ENCODE results near the gene FYCO1. TPM values are rescaled to one million over a fixed set of nuclear protein-coding genes. Genes with fewer than 3 reads are reported as not detected.

Gene FYCO1
- total and polyA plus RNA-seq, 9 of the 15 experiments (the other 6 are each of a cell fraction or from before 2014, with no cell fraction given) = 2.1 to 13.8 (median 7.4) TPM

DNA sequence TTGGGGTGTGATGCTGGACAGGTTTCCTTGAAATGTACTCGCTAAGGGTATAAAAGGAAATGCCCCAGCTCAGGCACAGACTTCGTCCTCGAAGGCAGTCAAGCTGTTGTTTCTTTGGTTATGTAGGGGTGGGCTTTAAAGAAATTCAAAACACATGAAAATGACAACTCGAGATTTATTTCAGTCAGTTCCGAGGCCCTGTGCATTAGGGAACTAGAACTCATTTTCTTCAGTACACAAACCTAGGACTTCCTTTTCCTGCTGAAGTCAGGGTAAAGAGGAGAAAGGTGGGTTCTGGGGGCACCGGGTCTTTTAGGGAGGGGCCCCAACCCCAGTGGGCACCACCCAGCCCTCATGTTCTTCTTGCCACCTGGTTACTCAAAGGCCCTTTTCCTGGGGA lies 101.6 kb downstream of the FYCO1 start:
- Histone ChIP-seq H3K9ac (ENCODE audit: insufficient read depth in 1 of 2, low read depth in 2 of 2, low read length in 2 of 2) (no peak overlapping the region), H3K79me2 (ENCODE audit: control insufficient read depth, insufficient read depth, low read length) (no peaks in the 10 kb centered on the region), H3K4me1 (replicated peaks in 1 of 2; ENCODE audit: control insufficient read depth in 2 of 2, insufficient read depth in 2 of 2, low read length in 2 of 2) (no peaks in the 10 kb centered on the region; a peak in 1 of 5 replicates), H3K4me3 (no peak overlapping the region), H3K27ac (ENCODE audit: extremely low read depth, low read depth, low read length) (no peak overlapping the region), H3K36me3 (ENCODE audit: control insufficient read depth, insufficient read depth, low read length) (no peaks in the 10 kb centered on the region), H3K27me3 (ENCODE audit: control insufficient read depth in 2 of 2, insufficient read depth in 2 of 2, low read length in 2 of 2) (peaks cover 17 to 27% of the 10 kb centered on the region in 2 experiments), H4K20me1 (replicated peaks; ENCODE audit: control insufficient read depth, insufficient read depth, low read length) (no peaks in the 10 kb centered on the region), H3K4me2 (ENCODE audit: insufficient read depth, low read length) (no peak overlapping the region), H2AFZ (ENCODE audit: low read depth, low read length) (no peak overlapping the region), H3K9me3 (replicated peaks; ENCODE audit: control insufficient read depth, insufficient read depth, low read depth, low read length) (no peaks in the 10 kb centered on the region), H3K9me1 (ENCODE audit: control insufficient read depth, insufficient read depth, low read length) (no peaks in the 10 kb centered on the region)
- intact Hi-C loops (cut with micrococcal nuclease) = no loop called here
- FAIRE-seq (no peak), DNase-seq (ENCODE audit: extremely low read depth in 1 of 4, low spot score in 3 of 4) (no peak), ATAC-seq (no peak)
- ChIA-PET POLR2A (interaction anchor here (0.5 to 1.4 kb wide), 3 partner anchors 10 to 631 kb away, joined by 3 to 4 read pairs (median 3); no protein-coding TSS in a partner anchor), CTCF (ENCODE audit: low intra/inter-chr PET ratio) (no interaction called here)
- WGBS (ENCODE audit: insufficient coverage, low coverage, missing lambda C conversion rate) = 3% methylated on average over 6 of the region's 6 CpGs
- TF ChIP-seq NEUROD1 (IDR thresholded peaks at IDR 0.05; ENCODE audit: borderline replicate concordance, low read depth, low read length, partially characterized antibody) (no peak), ZC3H11A (IDR thresholded peaks at IDR 0.05; ENCODE audit: low read depth, low read length) (no peak)
- TF ChIP-seq, protein P1, sequence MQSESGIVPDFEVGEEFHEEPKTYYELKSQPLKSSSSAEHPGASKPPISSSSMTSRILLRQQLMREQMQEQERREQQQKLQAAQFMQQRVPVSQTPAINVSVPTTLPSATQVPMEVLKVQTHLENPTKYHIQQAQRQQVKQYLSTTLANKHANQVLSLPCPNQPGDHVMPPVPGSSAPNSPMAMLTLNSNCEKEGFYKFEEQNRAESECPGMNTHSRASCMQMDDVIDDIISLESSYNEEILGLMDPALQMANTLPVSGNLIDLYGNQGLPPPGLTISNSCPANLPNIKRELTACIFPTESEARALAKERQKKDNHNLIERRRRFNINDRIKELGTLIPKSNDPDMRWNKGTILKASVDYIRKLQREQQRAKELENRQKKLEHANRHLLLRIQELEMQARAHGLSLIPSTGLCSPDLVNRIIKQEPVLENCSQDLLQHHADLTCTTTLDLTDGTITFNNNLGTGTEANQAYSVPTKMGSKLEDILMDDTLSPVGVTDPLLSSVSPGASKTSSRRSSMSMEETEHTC (IDR thresholded peaks at IDR 0.05) = no peak
- BruUV-seq (replicated peaks) = no TSS peak
- in situ Hi-C loops (cut with MboI) = no loop called here

DNA sequence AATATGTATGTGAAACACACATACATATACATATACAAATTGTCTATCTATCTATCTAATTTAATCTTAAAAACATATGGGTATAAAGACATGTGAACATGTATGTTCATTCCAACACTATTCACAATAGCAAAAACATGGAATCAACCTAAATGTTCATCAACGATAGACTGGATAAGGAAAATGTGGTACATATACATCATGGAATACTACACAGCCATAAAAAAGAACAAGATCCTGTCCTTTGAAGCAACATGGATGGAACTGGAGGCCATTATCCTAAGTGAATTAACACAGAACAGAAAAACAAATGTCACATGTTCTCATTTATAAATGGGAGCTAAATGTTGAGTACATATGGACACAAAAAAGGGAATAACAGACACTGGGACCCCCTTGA lies 103.5 kb downstream of the FYCO1 start:
- BruUV-seq (replicated peaks) = no TSS peak
- intact Hi-C loops (cut with micrococcal nuclease) (no loop called here), in situ Hi-C loops (cut with MboI) (no loop called here)
- H3K9me1 ChIP-seq (ENCODE audit: control insufficient read depth, insufficient read depth, low read length) = no peaks in the 10 kb centered on the region
- 15% methylated on average over 1 of the region's 1 CpG for WGBS (ENCODE audit: insufficient coverage, low coverage, missing lambda C conversion rate)
- POLR2A ChIA-PET = interaction anchor here (1.1 to 1.3 kb wide), 2 partner anchors 9 to 10 kb away, joined by 3 to 4 read pairs; no protein-coding TSS in a partner anchor
- peaks cover 14 to 17% of the 10 kb centered on the region in 2 experiments; a peak in 4 of 5 replicates for H3K27me3 ChIP-seq (ENCODE audit: control insufficient read depth in 2 of 2, insufficient read depth in 2 of 2, low read length in 2 of 2)
- no peaks in the 10 kb centered on the region for H3K36me3 ChIP-seq (ENCODE audit: control insufficient read depth, insufficient read depth, low read length)
- DNase-seq (ENCODE audit: extremely low read depth in 1 of 4, low spot score in 3 of 4) = no peak
- TF ChIP-seq KAT2B (IDR thresholded peaks at IDR 0.05; ENCODE audit: low read depth, low read length) = no peak
- no peak for TF ChIP-seq PML (IDR thresholded peaks at IDR 0.05; ENCODE audit: low read length)
- peak; percentile 93 for TF ChIP-seq ZNF146 (CRISPR knock-in tag; IDR thresholded peaks at IDR 0.05; ENCODE audit: unreplicated experiment)
- no peak for TF ChIP-seq U2AF2 (optimal IDR thresholded peaks at IDR 0.05; ENCODE audit: low read depth, low read length)
- H3K9me3 ChIP-seq (replicated peaks; ENCODE audit: control insufficient read depth, insufficient read depth, low read depth, low read length) = no peaks in the 10 kb centered on the region
- ATAC-seq = no peak
- H3K9ac ChIP-seq (ENCODE audit: insufficient read depth in 1 of 2, low read depth in 2 of 2, low read length in 2 of 2) = no peak overlapping the region
- H4K20me1 ChIP-seq (replicated peaks; ENCODE audit: control insufficient read depth, insufficient read depth, low read length) = no peaks in the 10 kb centered on the region
- H2AFZ ChIP-seq (ENCODE audit: low read depth, low read length) = no peak overlapping the region
- CTCF ChIA-PET (ENCODE audit: low intra/inter-chr PET ratio) = no interaction called here
- no peak overlapping the region for H3K4me2 ChIP-seq (ENCODE audit: insufficient read depth, low read length)
- no peak overlapping the region for H3K27ac ChIP-seq (ENCODE audit: extremely low read depth, low read depth, low read length)
- FAIRE-seq = no peak
- H3K79me2 ChIP-seq (ENCODE audit: control insufficient read depth, insufficient read depth, low read length) = no peaks in the 10 kb centered on the region
- no peak overlapping the region for H3K4me3 ChIP-seq
- H3K4me1 ChIP-seq (replicated peaks in 1 of 2; ENCODE audit: control insufficient read depth in 2 of 2, insufficient read depth in 2 of 2, low read length in 2 of 2) = no peaks in the 10 kb centered on the region; a peak in 1 of 5 replicates

Measured in K562 (cell line).